A673 (cell line): ENCODE measurements around the gene CWF19L1. TPM values are rescaled to one million over a fixed set of nuclear protein-coding genes. Genes with fewer than 3 reads are reported as not detected.

ENCODE experiments used
- BruUV-seq: library from RNA; stranded (reverse); fragments of 400-500 nt; replicated peaks from 2 replicates; lab custom pipeline; 2021; lab: Mats Ljungman, UMichigan
- CTCF ChIA-PET: fragments of 300-600 bp; sonication (Branson Sonifier 250); formaldehyde crosslinking; loops from one replicate; lab custom pipeline; 2022; ENCODE audit warnings: antibody characterized with exemption; lab: Charles Lee
- POLR2A ChIA-PET: fragments of 300-600 bp; sonication (Branson Sonifier 250); formaldehyde crosslinking; loops from one replicate; lab custom pipeline; 2022; ENCODE audit warnings: antibody characterized with exemption; ENCODE audit not compliant: low non-redundant PET; lab: Charles Lee
- DNase-seq: peaks from one replicate; pipeline ENCODE4 v3.0.0-alpha.2; 2015; ENCODE audit warnings: low spot score
- H3K27ac ChIP-seq: fragments of 200-600 bp; sonication (generic); 2 replicates; pipeline ENCODE4 v1.5.1; 2016; ENCODE audit warnings: mixed run types, low read depth, mild to moderate bottlenecking, mixed read lengths, antibody characterized with exemption, low read length; ENCODE audit not compliant: poor library complexity, severe bottlenecking
- H3K27me3 ChIP-seq: fragments of 200-600 bp; sonication (generic); replicated peaks from 2 replicates; pipeline ENCODE4 v1.6.1; 2017; ENCODE audit warnings: mixed run types, low read depth, mild to moderate bottlenecking, mixed read lengths, antibody characterized with exemption, low read length; ENCODE audit not compliant: insufficient read depth, poor library complexity
- H3K36me3 ChIP-seq: fragments of 200-600 bp; sonication (generic); 2 replicates; pipeline ENCODE4 v1.6.1; 2016; ENCODE audit warnings: mixed run types, mild to moderate bottlenecking, mixed read lengths, antibody characterized with exemption, low read length; ENCODE audit not compliant: insufficient read depth, poor library complexity, severe bottlenecking
- H3K4me1 ChIP-seq: fragments of 200-600 bp; sonication (generic); 2 replicates; pipeline ENCODE4 v1.6.1; 2017; ENCODE audit warnings: mixed run types, mild to moderate bottlenecking, mixed read lengths, antibody characterized with exemption, low read length; ENCODE audit not compliant: insufficient read depth, poor library complexity, severe bottlenecking
- H3K4me3 ChIP-seq: fragments of 200-600 bp; sonication (generic); 2 replicates; pipeline ENCODE4 v1.5.1; 2016; ENCODE audit warnings: low read depth, mixed run types, mild to moderate bottlenecking, mixed read lengths, low read length; ENCODE audit not compliant: poor library complexity, severe bottlenecking
- H3K9me3 ChIP-seq: fragments of 200-600 bp; sonication (generic); 2 replicates; pipeline ENCODE4 v1.6.1; 2016; ENCODE audit warnings: mixed run types, low read depth, mild to moderate bottlenecking, mixed read lengths, antibody characterized with exemption, low read length; ENCODE audit not compliant: poor library complexity, severe bottlenecking
- CTCF ChIP-seq: fragments of 300-800, 200-600 bp; sonication (generic); conservative IDR thresholded peaks from 2 replicates; pipeline ENCODE4 v1.5.1; 2017; ENCODE audit warnings: low read depth, mild to moderate bottlenecking, antibody characterized with exemption, low read length, moderate library complexity, mixed read lengths
- EZH2 ChIP-seq: fragments of 200-600 bp; sonication (generic); IDR thresholded peaks from 2 replicates; pipeline ENCODE4 v1.6.1; 2017; ENCODE audit warnings: borderline replicate concordance, low read depth, mild to moderate bottlenecking, mixed read lengths, antibody characterized with exemption, low read length; ENCODE audit not compliant: poor library complexity, severe bottlenecking
- intact Hi-C: fragments of 100-400 bp; cut with micrococcal nuclease; formaldehyde crosslinking; loops from one replicate; pipeline ENCODE4 v1.10.0; 2022; ENCODE audit not compliant: unreplicated experiment
- total RNA-seq: library from RNA; stranded (reverse); gene quantifications from 2 replicates; pipeline ENCODE4 v1.2.3, GENCODE V29; 2021

Gene CWF19L1
- total RNA-seq, 1 experiment from 2014 or later, result 39.8 TPM

- Histone ChIP-seq H3K9me3 (no peaks in the 10 kb centered on the region), H3K36me3 (peaks cover 31% of the 10 kb centered on the region), H3K4me1 (no peaks in the 10 kb centered on the region), H3K27ac (no peak overlapping the region), H3K4me3 (no peak overlapping the region), H3K27me3 (no peaks in the 10 kb centered on the region)
- TF ChIP-seq CTCF (no peak), EZH2 (no peak)
- DNase-seq, result no peak
- CTCF ChIA-PET, result interaction anchor here (0.6 to 1.1 kb wide), 2 partner anchors 133 to 394 kb away, joined by 3 to 4 read pairs; no protein-coding TSS in a partner anchor
- POLR2A ChIA-PET, result no interaction called here
- BruUV-seq, result no TSS peak
- intact Hi-C loops, result loop anchor here (10.0 kb wide), 1 partner anchor 395 kb away; no protein-coding TSS in a partner anchor
Measured at GRCh38 chr10:100239851-100240250, 27.6 kb downstream of the CWF19L1 start.

- Histone ChIP-seq H3K4me3 (no peak overlapping the region), H3K9me3 (no peaks in the 10 kb centered on the region), H3K27ac (no peak overlapping the region), H3K36me3 (peaks cover 31% of the 10 kb centered on the region), H3K4me1 (no peaks in the 10 kb centered on the region), H3K27me3 (no peaks in the 10 kb centered on the region)
- TF ChIP-seq EZH2 (no peak), CTCF (no peak)
- DNase-seq, result no peak
- intact Hi-C loops, result no loop called here
- BruUV-seq, result no TSS peak
- POLR2A ChIA-PET, result no interaction called here
- CTCF ChIA-PET, result no interaction called here
Measured at GRCh38 chr10:100238429-100238828, 29.0 kb downstream of the CWF19L1 start.

GRCh38 chr10:100232101-100232500 lies 35.3 kb downstream of the CWF19L1 start:
- H3K9me3 ChIP-seq, result no peaks in the 10 kb centered on the region
- H3K4me3 ChIP-seq, result no peak overlapping the region
- POLR2A ChIA-PET, result no interaction called here
- intact Hi-C loops, result no loop called here
- peaks cover 23% of the 10 kb centered on the region for H3K36me3 ChIP-seq
- CTCF ChIA-PET, result no interaction called here
- no peak overlapping the region for H3K27ac ChIP-seq
- no peaks in the 10 kb centered on the region for H3K27me3 ChIP-seq
- no peak for DNase-seq
- H3K4me1 ChIP-seq, result no peaks in the 10 kb centered on the region
- no peak for TF ChIP-seq EZH2
- BruUV-seq, result no TSS peak

- DNase-seq, result no peak
- intact Hi-C loops, result no loop called here
- no peaks in the 10 kb centered on the region for H3K27me3 ChIP-seq
- CTCF ChIA-PET, result no interaction called here
- H3K9me3 ChIP-seq, result no peaks in the 10 kb centered on the region
- H3K4me1 ChIP-seq, result no peaks in the 10 kb centered on the region
- TF ChIP-seq CTCF (no peak), EZH2 (no peak)
- POLR2A ChIA-PET, result no interaction called here
- TSS peak; percentile 94 for BruUV-seq
- H3K36me3 ChIP-seq, result peaks cover 21% of the 10 kb centered on the region
- peak overlapping the region; percentile 79 for H3K4me3 ChIP-seq
- peak overlapping the region; percentile 76 for H3K27ac ChIP-seq
Measured at GRCh38 chr10:100229819-100230422, 37.5 kb downstream of the CWF19L1 start.
